Measurements from ENCODE around the gene SLC29A3.
"Not testable (repeated sequence)": the region's sequence is repeated elsewhere in the genome, so short reads cannot be mapped to it uniquely, and the experiment has no call there.

The SLC29A3 gene

DNA sequence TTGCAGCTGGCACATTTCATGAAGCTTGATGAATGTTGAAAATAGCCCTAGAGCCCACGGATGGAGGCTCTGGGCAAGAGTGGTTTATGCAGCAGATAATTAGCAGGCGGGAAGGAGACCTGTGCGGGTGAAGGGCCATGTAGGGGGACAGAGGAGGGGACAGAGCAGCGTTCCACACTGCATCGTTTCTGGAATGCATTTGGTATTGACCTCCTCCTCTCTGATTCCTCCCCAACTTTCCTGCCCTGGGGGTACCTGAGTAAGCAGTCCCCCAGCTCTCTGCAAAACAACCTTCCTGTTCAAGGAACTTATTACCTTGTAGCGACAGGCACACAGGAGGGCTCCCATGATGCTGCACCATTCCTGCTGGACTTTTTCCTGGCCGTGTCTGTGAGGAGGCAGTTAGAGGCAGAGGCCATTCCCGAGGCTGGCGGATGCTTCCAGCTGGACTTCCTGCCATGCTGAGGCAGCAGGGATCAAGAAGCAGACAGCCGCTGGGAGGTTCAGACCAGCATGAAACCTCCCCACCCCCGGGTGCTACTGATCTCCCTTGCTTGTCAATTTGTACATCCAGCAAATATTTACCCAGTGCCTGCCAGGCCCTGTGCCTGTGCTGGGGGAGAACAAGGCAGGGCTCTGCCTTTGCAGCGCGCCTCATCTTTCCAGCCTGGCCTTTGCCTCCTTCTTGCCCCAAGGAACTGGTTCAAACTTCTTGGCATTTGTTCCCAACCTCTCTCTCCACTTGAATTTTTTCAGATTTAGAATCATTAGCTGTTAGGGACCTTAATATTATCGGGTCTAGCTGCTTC, 28.7 kb downstream of the SLC29A3 start:
- no peak for DNase-seq

GRCh38 chr10:71348850-71349249, 29.8 kb downstream of the SLC29A3 start:
- no peak for DNase-seq

- no peak for DNase-seq
These were observed 30.3 kb downstream of the SLC29A3 start for GRCh38 chr10:71349406-71349805.

GRCh38 chr10:71351087-71351486, 32.0 kb downstream of the SLC29A3 start:
- DNase-seq, result no peak

DNA sequence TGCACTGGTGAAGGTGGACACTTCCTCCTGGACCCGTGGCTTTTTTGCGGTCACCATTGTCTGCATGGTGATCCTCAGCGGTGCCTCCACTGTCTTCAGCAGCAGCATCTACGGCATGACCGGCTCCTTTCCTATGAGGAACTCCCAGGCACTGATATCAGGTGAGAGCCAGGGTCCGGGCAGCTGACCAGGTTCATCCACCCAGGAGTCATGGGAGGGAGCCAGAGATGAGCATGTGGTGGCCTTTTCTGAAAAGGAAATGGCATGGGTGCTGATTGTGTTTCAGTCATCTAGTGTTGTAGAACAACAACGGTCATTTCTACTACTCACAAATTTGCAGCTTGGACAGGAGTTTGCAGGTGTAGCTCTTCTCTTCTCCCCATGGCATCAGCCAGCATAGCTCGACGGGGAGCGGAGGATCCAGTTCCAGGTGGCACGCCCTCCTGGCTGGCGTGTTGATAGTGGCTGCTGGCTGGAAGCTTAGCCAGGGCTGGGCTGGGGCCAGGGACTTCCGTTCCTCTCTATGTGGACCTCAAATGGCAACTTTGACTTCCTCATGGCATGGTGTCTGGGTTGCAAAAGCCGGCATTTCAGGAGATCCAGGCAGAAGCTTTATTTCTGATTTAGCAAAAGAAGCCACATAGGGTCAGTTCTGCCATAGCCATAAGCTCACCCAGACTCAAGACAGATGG, 32.7 kb downstream of the SLC29A3 start:
- DNase-seq, result no peak

- DNase-seq, result no peak
These were observed 34.6 kb downstream of the SLC29A3 start for GRCh38 chr10:71353639-71354038.

- DNase-seq, result no peak
These were observed 35.7 kb downstream of the SLC29A3 start for GRCh38 chr10:71354776-71355175.

GRCh38 chr10:71355886-71356285, 36.8 kb downstream of the SLC29A3 start:
- DNase-seq, result no peak

DNA sequence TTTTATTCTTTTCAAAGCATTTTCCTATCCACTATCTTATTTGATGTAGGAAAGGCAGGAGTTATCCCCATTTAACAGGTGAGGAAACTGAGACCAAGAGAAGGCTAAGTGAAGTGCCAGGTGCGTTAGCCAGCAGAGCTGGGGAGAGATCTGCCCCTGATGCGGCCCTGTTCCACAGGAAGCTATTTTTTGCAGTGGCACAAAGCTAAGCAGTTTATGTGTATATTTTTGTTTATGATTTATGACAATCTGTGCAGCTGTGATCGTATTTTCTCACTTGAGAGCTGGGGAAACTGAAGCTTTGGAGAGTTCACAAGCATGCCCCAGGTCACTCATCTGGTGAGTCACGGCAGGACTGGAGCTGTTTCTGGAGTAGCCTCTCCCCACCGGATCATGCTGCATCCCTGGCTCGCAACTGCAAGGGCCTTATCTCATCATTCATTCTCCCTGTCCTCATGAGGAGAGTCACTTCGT, 38.8 kb downstream of the SLC29A3 start:
- DNase-seq, result peak; percentile 8

DNA sequence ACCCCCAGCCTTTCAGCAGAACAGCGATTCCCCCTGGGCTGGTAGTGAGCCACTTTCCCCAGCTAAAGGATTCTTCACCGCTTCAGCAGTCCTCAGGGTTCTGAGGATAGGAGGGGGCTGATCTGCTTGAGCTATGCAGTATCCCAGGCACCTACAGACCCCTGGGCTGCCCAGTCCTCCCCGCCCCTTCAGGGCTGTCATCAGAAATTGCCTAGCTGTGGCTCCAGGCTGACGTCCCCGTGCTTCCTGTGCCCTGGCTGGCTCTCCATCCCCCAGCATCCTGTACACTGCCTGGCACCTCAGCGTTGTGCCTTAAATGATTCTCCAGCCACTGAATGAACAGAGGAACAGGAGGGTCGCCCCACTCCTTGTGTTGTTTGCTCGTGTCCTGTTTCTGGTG, 39.2 kb downstream of the SLC29A3 start:
- no peak for DNase-seq

DNA sequence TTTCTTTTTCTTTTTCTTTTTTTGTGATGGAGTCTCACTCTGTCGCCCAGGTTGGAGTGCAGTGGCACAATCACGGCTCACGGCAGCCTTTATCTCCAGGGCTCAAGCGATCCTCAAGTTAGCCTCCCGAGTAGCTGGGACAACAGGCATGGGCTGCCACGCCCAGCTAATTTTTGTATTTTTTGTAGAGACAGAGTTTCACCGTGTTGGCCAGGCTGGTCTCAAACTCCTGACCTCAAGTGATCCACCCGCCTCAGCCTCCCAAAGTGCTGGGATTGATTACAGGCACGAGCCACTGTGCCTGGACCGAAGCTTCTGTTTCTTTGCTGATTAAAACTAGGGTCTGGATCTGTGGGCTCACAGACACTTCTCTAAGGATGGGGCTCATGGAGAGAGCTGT, 39.8 kb downstream of the SLC29A3 start:
- not testable (repeated sequence) for DNase-seq

GRCh38 chr10:71359364-71360046, 40.4 kb downstream of the SLC29A3 start:
- DNase-seq, result no peak

GRCh38 chr10:71360735-71361134, 41.7 kb downstream of the SLC29A3 start:
- no peak for DNase-seq

- DNase-seq, result no peak
These were observed 42.5 kb downstream of the SLC29A3 start for GRCh38 chr10:71361581-71361980.

DNA sequence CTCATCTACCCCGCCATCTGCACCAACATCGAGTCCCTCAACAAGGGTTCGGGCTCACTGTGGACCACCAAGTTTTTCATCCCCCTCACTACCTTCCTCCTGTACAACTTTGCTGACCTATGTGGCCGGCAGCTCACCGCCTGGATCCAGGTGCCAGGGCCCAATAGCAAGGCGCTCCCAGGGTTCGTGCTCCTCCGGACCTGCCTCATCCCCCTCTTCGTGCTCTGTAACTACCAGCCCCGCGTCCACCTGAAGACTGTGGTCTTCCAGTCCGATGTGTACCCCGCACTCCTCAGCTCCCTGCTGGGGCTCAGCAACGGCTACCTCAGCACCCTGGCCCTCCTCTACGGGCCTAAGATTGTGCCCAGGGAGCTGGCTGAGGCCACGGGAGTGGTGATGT, 43.1 kb downstream of the SLC29A3 start:
- DNase-seq, result no peak

DNA sequence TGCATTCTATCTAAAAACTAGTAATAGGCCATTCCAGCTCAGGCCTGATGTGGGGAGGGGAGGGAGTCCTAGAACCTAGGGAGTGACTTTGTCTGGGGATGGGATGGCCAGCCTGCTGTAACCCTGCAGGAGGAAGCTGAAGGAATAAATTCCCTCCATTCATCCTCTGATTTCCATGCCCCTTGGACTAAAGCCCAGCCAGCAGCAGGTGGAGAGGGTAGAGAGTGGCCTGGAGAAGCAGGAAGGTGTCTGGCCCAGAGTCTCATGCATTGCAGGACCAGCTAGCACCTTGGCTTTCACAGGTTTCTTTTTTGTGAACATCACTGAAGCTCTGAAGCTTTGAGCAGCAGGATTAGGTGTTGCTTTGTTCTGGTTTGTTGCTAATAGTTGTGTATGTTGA, 44.9 kb downstream of the SLC29A3 start:
- DNase-seq, result no peak

- DNase-seq, result no peak
These were observed 46.3 kb downstream of the SLC29A3 start for GRCh38 chr10:71365366-71365765.

DNA sequence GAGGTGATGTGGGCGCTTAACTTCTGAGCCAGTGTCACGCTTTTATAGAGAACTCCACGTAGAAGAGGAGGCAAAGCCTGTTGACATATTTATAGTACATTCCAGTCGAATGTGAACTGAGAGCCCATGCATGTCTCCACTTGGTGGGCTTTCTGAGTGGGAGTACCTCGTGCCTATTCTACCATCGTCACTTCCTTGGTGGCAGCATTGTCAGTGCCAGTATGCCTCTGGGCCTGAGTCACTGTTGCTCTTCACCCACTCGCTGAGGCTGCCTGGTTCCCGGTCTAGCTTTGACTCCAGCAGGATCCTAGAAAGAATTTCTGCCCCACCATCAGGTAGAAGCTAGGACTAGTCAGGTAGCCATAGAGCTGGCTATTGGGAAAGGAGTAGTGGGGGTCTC, 47.6 kb downstream of the SLC29A3 start:
- DNase-seq, result no peak

DNA sequence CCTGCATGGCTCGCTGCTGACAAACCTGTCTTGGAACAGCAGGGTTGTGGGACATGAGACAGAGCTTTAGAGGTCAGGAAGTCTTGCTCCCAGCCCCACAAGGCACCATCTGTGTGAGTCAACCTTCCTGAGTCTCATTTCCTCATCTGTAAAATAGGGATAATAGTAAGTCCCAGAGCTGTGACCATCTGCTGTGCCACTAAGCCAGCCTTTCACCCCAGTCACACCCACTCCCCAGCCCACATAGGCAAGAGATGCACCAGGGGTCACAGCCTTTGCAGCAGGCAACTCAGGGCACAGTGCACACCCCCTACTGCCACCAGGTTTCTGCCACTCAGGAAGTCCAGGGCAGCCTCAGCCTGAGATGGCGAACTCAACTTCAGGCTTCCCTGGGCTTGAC, 48.2 kb downstream of the SLC29A3 start:
- no peak for DNase-seq

DNA sequence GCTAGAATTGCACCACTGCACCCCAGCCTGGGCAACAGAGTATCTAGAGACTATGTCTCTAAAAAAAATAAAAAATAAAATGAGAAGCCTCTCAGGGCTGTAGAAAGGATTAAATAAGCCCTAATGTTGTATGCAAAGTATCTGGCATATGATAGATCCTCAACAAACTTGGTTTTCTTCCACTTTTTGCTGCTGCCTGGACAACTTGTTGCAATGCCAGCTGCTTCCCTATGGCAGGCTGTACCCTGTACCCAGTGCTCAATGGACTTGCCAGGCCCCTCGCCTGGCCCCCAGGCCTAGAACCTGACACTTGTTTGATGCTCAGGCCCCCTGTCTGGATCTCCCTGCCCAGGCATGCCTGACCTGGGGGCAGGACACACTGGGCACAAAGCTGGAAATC, 49.1 kb downstream of the SLC29A3 start:
- DNase-seq, result no peak

GRCh38 chr10:71368643-71369042, 49.6 kb downstream of the SLC29A3 start:
- DNase-seq, result no peak

GRCh38 chr10:71369602-71370001, 50.5 kb downstream of the SLC29A3 start:
- no peak for DNase-seq

DNA sequence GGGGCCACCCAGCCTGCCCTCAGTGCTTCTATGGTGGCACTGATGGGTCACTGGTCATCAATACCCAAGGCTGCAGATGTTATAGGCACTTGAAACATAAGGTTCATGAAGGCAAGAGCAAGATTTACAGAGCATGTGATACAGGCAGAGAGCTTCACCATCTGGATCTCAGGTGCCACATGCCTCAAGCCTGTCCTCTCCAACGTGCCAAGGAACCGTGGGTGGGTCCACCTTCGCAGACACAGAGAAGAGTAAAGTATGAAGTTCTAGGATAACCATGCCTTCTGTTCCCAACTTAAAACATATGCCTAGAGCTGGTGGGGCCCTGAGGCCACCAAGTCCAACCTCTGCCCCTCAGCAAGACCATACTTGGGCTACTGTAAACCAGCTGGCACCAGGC, 51.0 kb downstream of the SLC29A3 start:
- no peak for DNase-seq

GRCh38 chr10:71371750-71372166, 52.7 kb downstream of the SLC29A3 start:
- DNase-seq, result no peak

Data from fibroblast of skin of abdomen (primary cell).